Astrocyte of the spinal cord (primary cell): Measurements from ENCODE around the gene TAS1R1.
A peak's percentile ranks its signal among the peaks of the same experiment; 100 is the strongest.

Experiments
- DNase-seq: peaks from one replicate; pipeline ENCODE4 v3.0.0; 2011; ENCODE audit warnings: low read depth, low spot score
- H3K4me3 ChIP-seq: 2 replicates; pipeline ENCODE4 v1.5.1; 2011; ENCODE audit warnings: low read depth, mild to moderate bottlenecking, low read length, moderate library complexity
- CTCF ChIP-seq: IDR thresholded peaks from 2 replicates; pipeline ENCODE4 v1.5.1; 2012; ENCODE audit warnings: low read depth, mild to moderate bottlenecking, low read length, inconsistent platforms
- in situ Hi-C: cut with HindIII; loops from 2 replicates; pipeline ENCODE4 v1.10.0; 2017; ENCODE audit warnings: low sequenced_read_pairs

Gene TAS1R1

GRCh38 chr1:6574818-6575217, 19.7 kb downstream of the TAS1R1 start:
- DNase-seq, result no peak
- in situ Hi-C loops, result no loop called here
- TF ChIP-seq CTCF, result no peak
- no peak overlapping the region for H3K4me3 ChIP-seq

- TF ChIP-seq CTCF, result no peak
- no peak overlapping the region for H3K4me3 ChIP-seq
- in situ Hi-C loops, result no loop called here
- no peak for DNase-seq
Measured at GRCh38 chr1:6577831-6578525, 22.9 kb downstream of the TAS1R1 start.

GRCh38 chr1:6578624-6579373, 23.7 kb downstream of the TAS1R1 start:
- no peak overlapping the region for H3K4me3 ChIP-seq
- TF ChIP-seq CTCF, result no peak
- in situ Hi-C loops, result no loop called here
- DNase-seq, result no peak

GRCh38 chr1:6579374-6580118, 24.4 kb downstream of the TAS1R1 start, which contains the start of gene ZBTB48:
Gene ZBTB48 (plus strand): TSS chr1:6579994. CDS start chr1:6580610, 616 bp downstream.
- DNase-seq, result peak; percentile 98
- H3K4me3 ChIP-seq, result peak within 1 kb of the TSS; percentile 83
- TF ChIP-seq CTCF, result no peak
- in situ Hi-C loops, result no loop called here

- in situ Hi-C loops, result no loop called here
- peak overlapping the region; percentile 83 for H3K4me3 ChIP-seq
- no peak for DNase-seq
- no peak for TF ChIP-seq CTCF
Measured at GRCh38 chr1:6580119-6580592, 25.0 kb downstream of the TAS1R1 start.
